GM19397 (cell line): ENCODE results near the gene TBC1D22B.
"Not testable (repeated sequence)": the region's sequence is repeated elsewhere in the genome, so short reads cannot be mapped to it uniquely, and the experiment has no call there.

Source experiments
- ATAC-seq: cut with Tn5 transposase; IDR thresholded peaks from one replicate; pipeline ENCODE4 v1.9.1; 2021; ENCODE audit warnings: mild to moderate bottlenecking, moderate library complexity; ENCODE audit not compliant: unreplicated experiment

Gene TBC1D22B

GRCh38 chr6:37265860-37266259 is 8.3 kb downstream of the TBC1D22B start:
- no peak for ATAC-seq

- ATAC-seq, result no peak
These were observed 11.5 kb downstream of the TBC1D22B start for GRCh38 chr6:37269105-37269504.

DNA sequence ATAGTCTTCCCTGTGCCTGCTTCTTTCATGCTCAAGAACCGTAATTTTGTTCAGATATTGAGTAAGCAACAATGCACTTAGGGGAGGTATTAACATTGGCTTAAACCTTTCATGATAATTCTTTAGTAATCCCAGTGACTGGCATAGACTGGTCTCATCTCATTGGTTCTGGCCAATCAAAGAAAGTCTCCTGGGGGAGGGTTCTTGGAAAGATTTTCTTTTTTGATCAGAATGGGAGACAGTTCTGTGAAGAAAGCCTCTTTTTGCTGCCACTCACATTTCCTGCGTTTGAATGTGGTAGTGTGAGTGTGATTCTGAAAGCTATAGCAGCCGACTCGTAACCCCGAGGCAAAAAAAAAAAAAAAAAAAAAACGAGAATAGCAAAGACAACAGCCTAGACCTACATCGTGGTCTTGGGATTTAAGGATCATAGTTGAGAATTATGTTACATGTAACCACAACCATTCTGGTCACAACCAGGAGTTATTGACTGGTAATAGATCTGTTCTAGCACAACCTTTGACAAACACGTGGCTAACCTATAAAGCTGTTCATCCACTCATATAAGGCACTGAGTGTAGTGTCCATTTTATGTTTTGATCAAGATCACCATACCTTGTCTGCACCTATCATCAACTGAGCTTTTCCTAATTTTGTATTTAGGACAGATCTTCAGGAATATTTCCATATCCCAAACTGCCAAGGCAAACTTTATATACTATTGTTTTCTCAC is 15.4 kb downstream of the TBC1D22B start:
- ATAC-seq, result no peak

- ATAC-seq, result no peak
These were observed 16.1 kb downstream of the TBC1D22B start for GRCh38 chr6:37273690-37274089.

DNA sequence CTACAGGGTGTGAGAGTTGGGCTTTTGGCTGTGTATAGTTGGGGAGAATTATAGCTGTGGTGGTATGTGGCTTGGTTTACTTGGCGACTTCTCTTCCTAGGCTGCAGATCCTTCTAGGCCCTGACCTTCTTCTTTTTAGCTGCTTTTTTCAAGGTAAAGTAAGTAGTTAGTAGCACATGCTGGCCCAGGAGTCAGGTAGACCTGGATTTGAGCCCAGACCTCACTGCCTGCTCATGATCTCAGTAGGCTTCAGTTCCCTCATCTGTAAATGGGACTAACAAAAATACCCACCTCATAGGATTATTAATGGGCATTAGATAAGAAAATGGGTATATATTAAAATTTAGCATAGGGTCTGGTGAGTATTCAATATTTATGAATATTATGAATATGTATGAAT is 17.8 kb downstream of the TBC1D22B start:
- ATAC-seq, result no peak

DNA sequence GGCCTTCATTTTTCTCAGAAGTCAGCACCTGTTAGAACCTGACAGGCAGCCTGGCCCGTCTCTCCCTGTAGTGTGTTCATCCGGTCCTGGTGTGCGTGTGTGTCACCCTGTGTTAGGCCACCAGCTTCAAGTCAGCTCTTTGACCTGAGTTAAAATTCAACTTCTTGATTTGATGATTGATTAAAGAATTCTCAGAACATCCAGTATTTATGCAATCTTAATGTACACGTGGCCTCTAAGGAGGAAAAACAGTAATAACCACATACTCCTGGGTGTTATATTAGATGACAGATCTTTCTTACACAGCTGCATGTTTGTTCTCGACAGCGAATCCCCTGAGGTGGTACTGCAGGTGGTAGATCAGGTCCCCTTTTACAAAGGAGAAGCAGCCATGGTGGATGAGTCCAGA is 19.4 kb downstream of the TBC1D22B start:
- peak; percentile 68 for ATAC-seq

- no peak for ATAC-seq
These were observed 22.0 kb downstream of the TBC1D22B start for GRCh38 chr6:37279366-37280134.

DNA sequence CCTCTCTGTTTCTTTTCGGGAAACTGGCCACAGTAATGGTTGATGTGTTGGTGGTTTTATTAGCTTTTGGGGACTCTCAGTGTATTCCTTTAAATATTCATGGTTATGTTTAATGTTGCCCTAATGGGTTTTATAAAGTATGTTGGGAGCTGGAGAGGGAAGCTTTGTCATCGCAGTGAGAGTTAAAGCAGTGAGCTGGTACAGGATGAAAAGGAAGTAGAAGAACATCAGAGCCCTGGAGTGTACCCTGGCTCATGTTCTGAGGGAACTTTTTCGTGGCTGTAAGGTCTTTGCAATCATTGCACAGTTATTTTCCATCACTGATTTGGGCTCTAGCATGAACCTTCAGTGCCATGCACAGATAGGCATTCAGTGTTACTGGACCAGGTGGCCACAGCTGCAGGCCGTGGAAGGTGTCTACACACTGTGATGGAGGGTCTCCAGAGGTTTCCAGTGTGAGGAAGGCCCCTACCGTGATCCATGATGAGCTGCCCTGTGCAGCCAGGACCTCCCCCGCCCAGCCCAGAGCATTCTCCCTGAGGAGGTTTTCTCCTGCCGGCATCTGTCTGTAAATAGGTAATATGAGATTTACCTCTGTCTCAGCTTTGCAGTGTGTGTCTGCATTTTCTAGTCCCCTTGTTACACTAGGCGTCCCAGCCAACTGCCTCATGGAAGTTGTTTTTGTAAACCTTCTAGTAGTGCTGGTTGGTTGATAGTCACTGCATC is 22.8 kb downstream of the TBC1D22B start:
- ATAC-seq, result no peak

DNA sequence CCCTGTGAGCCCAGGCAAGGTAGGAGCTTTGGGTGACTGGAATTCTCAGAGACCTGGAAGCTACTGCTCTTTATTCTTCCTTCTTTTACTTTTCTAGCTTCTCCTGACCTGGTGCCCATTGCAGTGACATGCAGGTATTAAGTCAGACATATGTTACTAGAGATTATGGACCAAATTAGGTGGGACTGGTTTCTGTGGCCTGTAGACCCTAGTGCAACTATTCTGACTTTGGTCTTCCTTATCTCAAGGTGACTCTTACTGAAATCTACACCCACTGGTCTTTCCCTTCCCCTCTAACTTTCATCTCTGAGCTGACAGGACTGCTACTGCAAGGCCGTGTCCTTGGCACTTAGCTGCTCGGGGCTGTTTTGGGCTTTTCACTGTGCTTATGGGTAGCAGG is 24.8 kb downstream of the TBC1D22B start:
- no peak for ATAC-seq

DNA sequence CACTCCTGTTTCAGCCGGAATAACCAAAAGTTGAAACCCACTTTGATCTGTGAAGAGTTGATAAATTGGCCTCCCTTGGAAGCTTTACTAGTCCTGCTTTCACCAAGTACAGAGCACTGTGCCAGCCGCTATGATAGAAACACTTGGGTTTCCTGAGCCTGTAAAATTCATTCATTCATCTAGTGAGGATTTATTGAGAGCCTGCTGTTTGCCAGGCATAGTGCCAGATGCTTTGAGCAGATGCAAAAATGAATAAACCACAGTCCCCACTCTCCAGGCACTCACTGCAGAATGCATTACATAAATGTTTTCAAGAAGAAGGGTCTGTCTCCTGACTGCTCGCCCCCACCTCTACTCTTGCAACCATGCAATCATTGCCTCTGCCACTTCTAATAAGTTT is 25.7 kb downstream of the TBC1D22B start:
- ATAC-seq, result no peak

GRCh38 chr6:37283671-37284151 is 26.1 kb downstream of the TBC1D22B start:
- no peak for ATAC-seq

DNA sequence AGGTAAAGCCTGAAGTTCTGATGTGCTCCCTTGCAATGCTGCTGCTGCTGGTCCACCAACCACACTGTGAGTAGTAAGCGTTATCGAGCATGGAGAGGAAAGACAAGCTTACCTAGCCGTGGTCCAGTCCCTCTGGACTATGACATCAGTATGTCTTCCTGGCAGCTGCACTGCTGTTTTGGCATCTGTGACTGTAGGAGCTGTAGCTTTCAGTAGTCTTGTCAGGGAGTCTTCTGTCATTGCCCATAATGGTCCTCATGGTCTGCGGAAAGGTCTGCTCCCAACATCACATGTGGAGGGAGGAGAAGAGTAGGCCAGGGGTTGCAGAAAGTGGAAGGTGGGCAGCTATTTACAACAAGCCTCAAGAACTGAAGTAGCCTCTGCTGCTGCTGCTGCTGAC is 27.2 kb downstream of the TBC1D22B start:
- no peak for ATAC-seq

DNA sequence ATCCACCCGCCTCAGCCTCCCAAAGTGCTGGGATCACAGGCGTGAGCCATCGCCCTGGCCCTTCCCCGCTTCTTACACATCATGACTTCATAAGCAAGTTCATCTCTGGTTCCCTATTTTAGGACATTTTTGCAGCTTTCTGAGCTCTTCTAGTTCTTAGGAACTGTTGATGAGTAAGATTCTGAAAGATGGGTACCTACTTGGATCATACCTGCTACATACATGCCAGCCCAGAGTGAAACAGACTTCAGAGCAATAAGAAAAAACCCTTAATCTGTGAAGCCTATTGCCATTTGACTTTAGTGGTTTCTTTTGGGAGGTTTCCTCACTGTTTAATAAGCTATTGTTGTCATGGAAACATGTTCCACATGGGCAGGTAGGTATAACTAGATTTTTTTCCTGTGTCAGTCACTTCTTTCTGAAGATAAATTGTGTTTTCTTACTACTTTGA is 28.3 kb downstream of the TBC1D22B start:
- ATAC-seq, result no peak

DNA sequence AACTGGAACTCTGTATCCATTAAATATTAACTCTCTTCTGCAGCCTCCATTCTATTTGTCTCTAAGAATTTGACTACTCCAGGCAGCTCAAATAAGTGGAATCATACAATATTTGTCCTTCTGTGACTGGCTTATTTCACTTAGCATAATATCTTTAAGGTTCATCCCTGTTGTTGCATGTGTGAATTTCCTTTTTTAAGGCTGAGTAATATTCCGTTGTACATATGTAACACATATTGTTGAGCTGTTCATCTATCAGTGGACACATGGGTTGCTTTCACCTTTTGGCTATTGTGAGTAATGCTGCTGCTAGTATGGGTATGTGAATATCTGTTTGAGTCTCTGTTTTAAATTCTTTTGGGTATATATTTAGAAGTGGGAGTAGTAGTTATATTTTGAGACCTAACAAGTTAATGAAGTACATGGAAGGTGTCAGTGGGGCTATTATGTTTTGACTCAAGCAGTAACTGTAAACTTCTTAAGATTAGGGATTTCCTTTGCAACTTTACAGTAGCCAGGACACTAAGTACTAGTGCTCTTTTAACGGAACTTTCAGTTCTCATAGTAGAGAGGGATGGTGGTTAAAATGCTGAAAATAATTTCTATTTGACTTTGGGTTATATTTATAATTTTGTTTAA is 30.1 kb downstream of the TBC1D22B start:
- ATAC-seq, result no peak

DNA sequence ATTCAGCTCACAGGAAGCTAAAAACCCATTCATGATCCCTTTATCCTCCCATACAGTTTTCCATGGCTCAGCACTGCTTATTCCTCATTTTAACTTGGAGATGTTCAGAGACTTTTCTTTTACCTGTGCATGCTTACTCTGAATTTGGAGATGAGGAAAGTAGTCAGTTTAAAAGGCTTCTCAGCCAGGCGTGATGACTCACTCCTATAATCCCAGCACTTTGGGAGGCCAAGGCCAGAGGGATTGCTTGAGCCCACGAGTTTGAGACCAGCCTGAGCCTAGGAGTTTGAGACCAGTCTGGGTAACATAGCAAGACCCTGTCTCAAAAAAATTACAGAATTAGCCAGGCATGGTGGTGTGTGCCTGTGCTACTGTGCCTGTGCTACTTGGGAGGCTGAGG is 30.7 kb downstream of the TBC1D22B start:
- ATAC-seq, result no peak

DNA sequence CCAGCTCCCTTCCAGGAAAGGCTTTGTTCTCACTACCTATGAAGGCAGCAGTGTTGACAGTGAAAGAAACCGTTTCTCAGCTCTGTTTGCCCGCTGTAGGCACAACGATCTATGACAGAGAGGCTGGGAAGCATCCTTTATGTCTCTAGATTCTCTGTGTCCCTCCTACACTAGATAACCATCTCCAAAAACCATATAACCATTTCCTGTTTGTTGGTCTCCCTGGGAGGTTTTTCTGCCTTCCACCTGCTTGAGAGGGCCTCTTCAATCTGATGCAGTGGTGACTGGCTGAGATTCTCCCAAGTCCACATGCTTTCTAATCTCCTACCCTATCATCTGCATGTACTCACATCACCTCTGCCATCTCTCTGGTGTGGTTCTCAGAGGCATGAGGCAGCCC is 32.4 kb downstream of the TBC1D22B start:
- no peak for ATAC-seq

- ATAC-seq, result no peak
These were observed 35.9 kb downstream of the TBC1D22B start for GRCh38 chr6:37293426-37293825.

- not testable (repeated sequence) for ATAC-seq
These were observed 40.1 kb downstream of the TBC1D22B start for GRCh38 chr6:37297637-37298036.

GRCh38 chr6:37298958-37299357 is 41.4 kb downstream of the TBC1D22B start:
- ATAC-seq, result no peak

GRCh38 chr6:37299990-37300389 is 42.4 kb downstream of the TBC1D22B start:
- no peak for ATAC-seq

- ATAC-seq, result no peak
These were observed 44.6 kb downstream of the TBC1D22B start for GRCh38 chr6:37302086-37302686.
